ENCODE results near the gene MCOLN1. TPM values are rescaled to one million over a fixed set of nuclear protein-coding genes. Genes with fewer than 3 reads are reported as not detected.

Gene MCOLN1
- total RNA-seq (2014; rRNA removed; shearing (Covaris generic)) = 6.8 and 6.9 TPM in 2 replicates

DNA sequence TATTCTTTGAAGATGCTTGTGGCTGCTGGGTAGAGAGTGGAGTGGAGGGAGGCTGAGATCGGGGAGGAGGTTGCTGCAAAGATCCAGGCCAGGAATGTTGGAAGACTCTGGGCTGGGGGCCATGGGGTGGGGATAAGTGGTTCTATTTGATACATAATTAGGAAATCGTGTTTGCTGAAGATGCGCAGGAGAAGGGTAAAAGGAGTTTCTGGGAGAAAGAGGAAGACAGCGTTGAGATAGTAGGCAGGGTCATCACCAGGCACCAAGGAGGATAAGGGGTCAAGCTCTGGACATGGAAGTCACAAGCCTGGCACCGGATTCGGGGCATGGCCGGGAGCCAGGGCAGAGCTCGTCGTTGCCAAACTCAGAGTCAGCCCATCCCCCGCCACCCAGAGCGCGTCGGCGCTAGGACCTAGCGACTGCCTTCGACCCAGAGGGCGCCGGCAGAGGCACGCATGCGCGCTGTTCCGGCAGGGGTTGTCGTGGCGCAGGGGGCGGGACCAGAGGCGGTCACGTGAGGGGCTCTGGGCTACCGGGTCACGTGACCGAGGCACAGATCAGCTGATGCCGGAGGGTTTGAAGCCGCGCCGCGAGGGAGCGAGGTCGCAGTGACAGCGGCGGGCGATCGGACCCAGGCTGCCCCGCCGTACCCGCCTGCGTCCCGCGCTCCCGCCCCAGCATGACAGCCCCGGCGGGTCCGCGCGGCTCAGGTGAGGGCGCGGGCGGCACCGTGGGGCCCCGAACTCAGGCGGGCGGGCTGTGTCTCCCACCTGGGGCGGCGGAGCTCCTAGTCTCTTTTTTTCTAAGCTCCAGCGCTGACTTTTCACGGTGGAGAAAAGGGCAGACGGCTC lies at the start of gene MCOLN1:
Gene MCOLN1 (plus strand): TSS at position 553 of the 851 bp plus-strand sequence. CDS start 127 bp downstream, at position 680.
- H3K36me3 ChIP-seq (replicated peaks; ENCODE audit: control insufficient read depth, insufficient read depth, low read length) = peaks cover 2% of the 10 kb centered on the region
- DNase-seq = peak; percentile 100
- no peaks in the 10 kb centered on the region for H3K27me3 ChIP-seq (ENCODE audit: control insufficient read depth, insufficient read depth, low read length)
- H3K4me3 ChIP-seq (ENCODE audit: insufficient read depth, low read depth, low read length) = peak within 1 kb of the TSS; percentile 57

- Histone ChIP-seq H3K36me3 (replicated peaks; ENCODE audit: control insufficient read depth, insufficient read depth, low read length) (peaks cover 2% of the 10 kb centered on the region), H3K4me3 (ENCODE audit: insufficient read depth, low read depth, low read length) (no peak overlapping the region), H3K27me3 (ENCODE audit: control insufficient read depth, insufficient read depth, low read length) (no peaks in the 10 kb centered on the region)
- DNase-seq = no peak
Observed at GRCh38 chr19:7475665-7476064, 46.8 kb upstream of the MCOLN1 start.

GRCh38 chr19:7476241-7476640 lies 46.2 kb upstream of the MCOLN1 start:
- Histone ChIP-seq H3K27me3 (ENCODE audit: control insufficient read depth, insufficient read depth, low read length) (no peaks in the 10 kb centered on the region), H3K36me3 (replicated peaks; ENCODE audit: control insufficient read depth, insufficient read depth, low read length) (no peaks in the 10 kb centered on the region; the same call in 1 of the 2 replicates), H3K4me3 (ENCODE audit: insufficient read depth, low read depth, low read length) (no peak overlapping the region)
- no peak for DNase-seq

GRCh38 chr19:7476777-7477494 lies 45.5 kb upstream of the MCOLN1 start:
- peak; percentile 65 for DNase-seq
- no peaks in the 10 kb centered on the region for H3K36me3 ChIP-seq (replicated peaks; ENCODE audit: control insufficient read depth, insufficient read depth, low read length)
- no peak overlapping the region for H3K4me3 ChIP-seq (ENCODE audit: insufficient read depth, low read depth, low read length)
- no peaks in the 10 kb centered on the region; the same call in 1 of the 2 replicates for H3K27me3 ChIP-seq (ENCODE audit: control insufficient read depth, insufficient read depth, low read length)

DNA sequence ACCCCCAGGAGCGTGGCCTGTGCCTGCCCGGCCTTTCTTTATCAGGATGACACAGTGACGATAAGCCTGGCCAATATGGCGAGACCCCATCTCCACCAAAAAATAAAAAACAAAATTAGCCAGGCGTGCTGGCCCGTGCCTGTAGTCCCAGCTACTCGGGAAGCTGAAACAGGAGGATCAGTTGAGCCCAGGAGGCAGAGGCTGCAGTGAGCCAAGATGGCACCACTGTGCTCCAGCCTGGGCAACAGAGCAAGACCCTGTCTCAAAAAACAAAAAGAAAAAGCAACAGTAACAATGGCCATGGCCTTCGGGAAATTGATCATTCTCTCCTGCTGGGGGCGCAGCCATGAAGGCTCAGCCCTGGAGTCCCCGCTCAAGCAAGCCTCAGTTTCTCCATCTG lies 44.7 kb upstream of the MCOLN1 start:
- Histone ChIP-seq H3K27me3 (ENCODE audit: control insufficient read depth, insufficient read depth, low read length) (no peaks in the 10 kb centered on the region; the same call in 1 of the 2 replicates), H3K4me3 (ENCODE audit: insufficient read depth, low read depth, low read length) (no peak overlapping the region), H3K36me3 (replicated peaks; ENCODE audit: control insufficient read depth, insufficient read depth, low read length) (no peaks in the 10 kb centered on the region)
- no peak for DNase-seq

- Histone ChIP-seq H3K4me3 (ENCODE audit: insufficient read depth, low read depth, low read length) (no peak overlapping the region), H3K27me3 (ENCODE audit: control insufficient read depth, insufficient read depth, low read length) (no peaks in the 10 kb centered on the region; the same call in 1 of the 2 replicates), H3K36me3 (replicated peaks; ENCODE audit: control insufficient read depth, insufficient read depth, low read length) (no peaks in the 10 kb centered on the region)
- DNase-seq = peak; percentile 63
Observed at GRCh38 chr19:7478173-7478842, 44.1 kb upstream of the MCOLN1 start.

- Histone ChIP-seq H3K36me3 (replicated peaks; ENCODE audit: control insufficient read depth, insufficient read depth, low read length) (no peaks in the 10 kb centered on the region), H3K4me3 (ENCODE audit: insufficient read depth, low read depth, low read length) (no peak overlapping the region), H3K27me3 (ENCODE audit: control insufficient read depth, insufficient read depth, low read length) (no peaks in the 10 kb centered on the region; the same call in 1 of the 2 replicates)
- peak; percentile 56 for DNase-seq
Observed at GRCh38 chr19:7478843-7479227, 43.6 kb upstream of the MCOLN1 start.

GRCh38 chr19:7480222-7480969 lies 42.0 kb upstream of the MCOLN1 start:
- H3K27me3 ChIP-seq (ENCODE audit: control insufficient read depth, insufficient read depth, low read length) = no peaks in the 10 kb centered on the region; the same call in 1 of the 2 replicates
- H3K4me3 ChIP-seq (ENCODE audit: insufficient read depth, low read depth, low read length) = no peak overlapping the region
- DNase-seq = peak; percentile 65
- no peaks in the 10 kb centered on the region for H3K36me3 ChIP-seq (replicated peaks; ENCODE audit: control insufficient read depth, insufficient read depth, low read length)

- peak; percentile 45 for DNase-seq
- no peaks in the 10 kb centered on the region for H3K36me3 ChIP-seq (replicated peaks; ENCODE audit: control insufficient read depth, insufficient read depth, low read length)
- no peaks in the 10 kb centered on the region; the same call in 1 of the 2 replicates for H3K27me3 ChIP-seq (ENCODE audit: control insufficient read depth, insufficient read depth, low read length)
- H3K4me3 ChIP-seq (ENCODE audit: insufficient read depth, low read depth, low read length) = no peak overlapping the region
Observed at GRCh38 chr19:7480970-7481255, 41.5 kb upstream of the MCOLN1 start.

DNA sequence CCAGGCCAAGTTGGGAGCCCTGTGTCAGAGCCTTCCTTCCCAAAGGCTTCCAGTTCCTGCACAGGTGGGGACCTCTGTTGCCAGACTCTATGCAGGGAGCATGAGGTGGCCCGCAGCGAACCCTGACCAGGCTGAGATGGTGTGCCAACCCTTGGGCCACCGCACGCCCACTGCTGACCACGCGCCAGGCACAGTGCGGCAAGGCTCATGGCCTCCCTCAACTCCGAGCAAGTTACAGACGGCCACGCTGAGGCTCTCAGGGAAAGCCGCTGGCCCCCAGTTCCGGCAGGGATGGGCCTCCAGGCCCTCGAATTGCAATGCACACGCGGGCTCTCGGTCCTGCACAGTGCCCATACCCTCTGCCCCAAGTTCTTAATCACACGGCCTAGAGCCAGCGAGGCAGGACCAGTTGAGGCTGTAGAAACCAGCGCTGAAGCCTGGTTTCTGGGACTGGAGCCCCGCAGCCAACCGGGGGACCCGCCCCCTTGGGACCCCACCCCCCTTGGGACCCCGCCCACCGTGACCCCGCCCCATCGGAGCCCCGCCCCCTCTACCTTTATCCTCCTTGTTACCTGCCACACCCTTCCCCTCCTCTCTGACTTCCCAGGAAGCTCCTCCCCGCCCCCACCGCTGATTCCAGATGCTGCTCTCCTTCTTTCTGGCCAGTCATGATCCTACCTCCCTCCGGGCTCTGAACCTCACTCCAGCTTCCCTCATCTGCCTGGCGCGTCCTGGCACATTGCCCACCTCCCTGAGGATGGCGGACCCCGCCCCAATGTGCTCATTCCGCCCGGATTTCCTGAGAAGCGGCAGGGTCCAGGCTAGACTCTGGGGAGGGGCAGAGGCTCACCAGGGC lies 39.6 kb upstream of the MCOLN1 start:
- peak overlapping the region; percentile 22; the same call in 1 of the 2 replicates for H3K4me3 ChIP-seq (ENCODE audit: insufficient read depth, low read depth, low read length)
- no peaks in the 10 kb centered on the region for H3K36me3 ChIP-seq (replicated peaks; ENCODE audit: control insufficient read depth, insufficient read depth, low read length)
- H3K27me3 ChIP-seq (ENCODE audit: control insufficient read depth, insufficient read depth, low read length) = no peaks in the 10 kb centered on the region; the same call in 1 of the 2 replicates
- DNase-seq = peak; percentile 100

- Histone ChIP-seq H3K36me3 (replicated peaks; ENCODE audit: control insufficient read depth, insufficient read depth, low read length) (no peaks in the 10 kb centered on the region), H3K27me3 (ENCODE audit: control insufficient read depth, insufficient read depth, low read length) (no peaks in the 10 kb centered on the region; the same call in 1 of the 2 replicates), H3K4me3 (ENCODE audit: insufficient read depth, low read depth, low read length) (no peak overlapping the region)
- DNase-seq = no peak
Observed at GRCh38 chr19:7483720-7484201, 38.7 kb upstream of the MCOLN1 start.

- H3K4me3 ChIP-seq (ENCODE audit: insufficient read depth, low read depth, low read length) = no peak overlapping the region
- no peak for DNase-seq
- no peaks in the 10 kb centered on the region for H3K36me3 ChIP-seq (replicated peaks; ENCODE audit: control insufficient read depth, insufficient read depth, low read length)
- no peaks in the 10 kb centered on the region for H3K27me3 ChIP-seq (ENCODE audit: control insufficient read depth, insufficient read depth, low read length)
Observed at GRCh38 chr19:7486923-7487322, 35.5 kb upstream of the MCOLN1 start.

GRCh38 chr19:7488736-7489353 lies 33.6 kb upstream of the MCOLN1 start, which contains the start of gene PEX11G:
PEX11G (minus strand) TSS chr19:7489035; CDS start chr19:7489010, 25 bp downstream.
- Histone ChIP-seq H3K27me3 (ENCODE audit: control insufficient read depth, insufficient read depth, low read length) (no peaks in the 10 kb centered on the region), H3K36me3 (replicated peaks; ENCODE audit: control insufficient read depth, insufficient read depth, low read length) (no peaks in the 10 kb centered on the region), H3K4me3 (ENCODE audit: insufficient read depth, low read depth, low read length) (peak within 1 kb of the TSS; percentile 62)
- peak; percentile 100 for DNase-seq
